ENCODE data around the gene PPIB. TPM values are rescaled to one million over a fixed set of nuclear protein-coding genes. Genes with fewer than 3 reads are reported as not detected.

Gene PPIB
- total RNA-seq, 1 experiment from 2014 or later, result 453 TPM

DNA sequence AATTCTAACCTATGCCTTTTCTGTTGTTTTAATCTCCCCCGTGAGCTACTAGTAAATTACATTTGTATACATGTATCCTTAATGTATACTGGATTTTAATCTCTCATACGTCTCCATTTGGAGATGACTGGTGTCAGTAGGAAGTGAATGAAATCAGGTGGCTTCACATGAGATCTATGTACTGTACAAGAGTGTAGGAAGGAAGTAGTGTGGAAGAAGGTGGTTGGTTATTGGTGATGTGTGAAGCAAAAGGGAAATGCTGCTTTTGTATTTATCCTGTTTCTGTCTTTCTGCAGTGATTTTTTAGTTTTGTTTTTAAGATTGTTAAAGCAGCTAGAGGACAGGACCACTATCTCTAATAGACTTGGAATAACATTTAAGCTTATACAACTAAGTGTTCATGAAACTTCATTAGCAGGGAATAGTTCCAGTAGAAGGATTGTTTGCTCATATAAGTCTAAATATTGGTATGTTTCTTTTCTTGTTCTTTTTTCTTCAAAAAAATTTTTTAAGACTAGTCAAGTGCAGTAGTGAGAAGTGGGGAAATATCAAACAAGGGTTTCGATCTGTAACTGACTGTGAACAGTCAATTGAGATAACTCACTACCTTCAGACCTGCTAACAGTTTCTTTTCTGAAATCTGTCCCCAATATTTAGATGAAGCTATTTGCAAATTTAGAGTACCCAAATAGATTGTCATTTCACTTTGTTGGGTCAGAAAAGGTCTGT lies 51.7 kb downstream of the PPIB start:
- ChIA-PET RAD21 (ENCODE audit: low non-redundant PET in 1 of 2, low total read pairs in 2 of 2, uncharacterized antibody in 2 of 2, unreplicated experiment in 2 of 2) (no interaction called here), POLR2A (no interaction called here), CTCF (no interaction called here)
- no TSS peak for BruUV-seq (replicated peaks)
- Histone ChIP-seq H3K4me2 (ENCODE audit: low read length) (no peak overlapping the region), H3K27ac (ENCODE audit: low read depth, low read length) (no peak overlapping the region), H3K9me2 (ENCODE audit: insufficient read depth) (no peaks in the 10 kb centered on the region), H3K4me1 (ENCODE audit: control insufficient read depth in 1 of 2, insufficient read depth in 2 of 2, low read length in 2 of 2) (no peaks in the 10 kb centered on the region), H2AFZ (ENCODE audit: low read depth, low read length, poor library complexity, severe bottlenecking) (no peak overlapping the region), H3K4me3 (replicated peaks in 1 of 2; ENCODE audit: low read depth in 1 of 2, low read length in 2 of 2) (no peak overlapping the region), H3K9ac (ENCODE audit: low read length) (no peak overlapping the region), H3K36me3 (ENCODE audit: control insufficient read depth in 1 of 2, insufficient read depth in 2 of 2, low read length in 2 of 2) (peaks cover 5 to 16% of the 10 kb centered on the region in 2 experiments; a peak in 3 of 4 replicates), H3K27me3 (ENCODE audit: insufficient read depth, low read length) (no peaks in the 10 kb centered on the region), H4K20me1 (ENCODE audit: insufficient read depth) (peaks cover 8% of the 10 kb centered on the region; the same call in 1 of the 2 replicates), H3K79me2 (ENCODE audit: insufficient read depth, low read length) (peaks cover 58% of the 10 kb centered on the region), H3K9me3 (ENCODE audit: control insufficient read depth in 1 of 2, insufficient read depth in 1 of 2, low read depth in 1 of 2, low read length in 2 of 2) (no peaks in the 10 kb centered on the region)
- TF ChIP-seq SRF (IDR thresholded peaks at IDR 0.05; ENCODE audit: low read depth) (no peak), CEBPB (IDR thresholded peaks at IDR 0.05; ENCODE audit: low read depth) (no peak), EGR1 (IDR thresholded peaks at IDR 0.05; ENCODE audit: low read depth) (no peak), YY1 (IDR thresholded peaks at IDR 0.05; ENCODE audit: extremely low read depth, insufficient replicate concordance, low read depth, low read length) (no peak), RAD21 (IDR thresholded peaks at IDR 0.05; ENCODE audit: low read depth) (no peak), SIN3A (IDR thresholded peaks at IDR 0.05; ENCODE audit: low read depth) (no peak), CBX3 (IDR thresholded peaks at IDR 0.05; ENCODE audit: low read depth) (no peak), POLR2A (IDR thresholded peaks at IDR 0.05; ENCODE audit: borderline replicate concordance, extremely low read depth, insufficient read depth, insufficient read length) (no peak), TCF7L2 (IDR thresholded peaks at IDR 0.05; ENCODE audit: borderline replicate concordance, extremely low read depth, insufficient read depth, insufficient read length) (no peak), ELF1 (IDR thresholded peaks at IDR 0.05; ENCODE audit: borderline replicate concordance, low read depth) (no peak), JUND (IDR thresholded peaks at IDR 0.05) (no peak), ZFX (IDR thresholded peaks at IDR 0.05) (no peak), SP1 (IDR thresholded peaks at IDR 0.05; ENCODE audit: low read depth) (no peak), ZNF274 (IDR thresholded peaks at IDR 0.05; ENCODE audit: low read depth, low read length) (no peak), EZH2phosphoT487 (IDR thresholded peaks at IDR 0.05; ENCODE audit: borderline replicate concordance) (no peak), POLR2AphosphoS5 (IDR thresholded peaks at IDR 0.05; ENCODE audit: low read depth, low read length) (no peak)
- TF ChIP-seq, protein P1, sequence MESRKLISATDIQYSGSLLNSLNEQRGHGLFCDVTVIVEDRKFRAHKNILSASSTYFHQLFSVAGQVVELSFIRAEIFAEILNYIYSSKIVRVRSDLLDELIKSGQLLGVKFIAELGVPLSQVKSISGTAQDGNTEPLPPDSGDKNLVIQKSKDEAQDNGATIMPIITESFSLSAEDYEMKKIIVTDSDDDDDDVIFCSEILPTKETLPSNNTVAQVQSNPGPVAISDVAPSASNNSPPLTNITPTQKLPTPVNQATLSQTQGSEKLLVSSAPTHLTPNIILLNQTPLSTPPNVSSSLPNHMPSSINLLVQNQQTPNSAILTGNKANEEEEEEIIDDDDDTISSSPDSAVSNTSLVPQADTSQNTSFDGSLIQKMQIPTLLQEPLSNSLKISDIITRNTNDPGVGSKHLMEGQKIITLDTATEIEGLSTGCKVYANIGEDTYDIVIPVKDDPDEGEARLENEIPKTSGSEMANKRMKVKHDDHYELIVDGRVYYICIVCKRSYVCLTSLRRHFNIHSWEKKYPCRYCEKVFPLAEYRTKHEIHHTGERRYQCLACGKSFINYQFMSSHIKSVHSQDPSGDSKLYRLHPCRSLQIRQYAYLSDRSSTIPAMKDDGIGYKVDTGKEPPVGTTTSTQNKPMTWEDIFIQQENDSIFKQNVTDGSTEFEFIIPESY (IDR thresholded peaks at IDR 0.05; ENCODE audit: extremely low read depth, insufficient replicate concordance, low read length), result no peak
- TF ChIP-seq, protein P2, sequence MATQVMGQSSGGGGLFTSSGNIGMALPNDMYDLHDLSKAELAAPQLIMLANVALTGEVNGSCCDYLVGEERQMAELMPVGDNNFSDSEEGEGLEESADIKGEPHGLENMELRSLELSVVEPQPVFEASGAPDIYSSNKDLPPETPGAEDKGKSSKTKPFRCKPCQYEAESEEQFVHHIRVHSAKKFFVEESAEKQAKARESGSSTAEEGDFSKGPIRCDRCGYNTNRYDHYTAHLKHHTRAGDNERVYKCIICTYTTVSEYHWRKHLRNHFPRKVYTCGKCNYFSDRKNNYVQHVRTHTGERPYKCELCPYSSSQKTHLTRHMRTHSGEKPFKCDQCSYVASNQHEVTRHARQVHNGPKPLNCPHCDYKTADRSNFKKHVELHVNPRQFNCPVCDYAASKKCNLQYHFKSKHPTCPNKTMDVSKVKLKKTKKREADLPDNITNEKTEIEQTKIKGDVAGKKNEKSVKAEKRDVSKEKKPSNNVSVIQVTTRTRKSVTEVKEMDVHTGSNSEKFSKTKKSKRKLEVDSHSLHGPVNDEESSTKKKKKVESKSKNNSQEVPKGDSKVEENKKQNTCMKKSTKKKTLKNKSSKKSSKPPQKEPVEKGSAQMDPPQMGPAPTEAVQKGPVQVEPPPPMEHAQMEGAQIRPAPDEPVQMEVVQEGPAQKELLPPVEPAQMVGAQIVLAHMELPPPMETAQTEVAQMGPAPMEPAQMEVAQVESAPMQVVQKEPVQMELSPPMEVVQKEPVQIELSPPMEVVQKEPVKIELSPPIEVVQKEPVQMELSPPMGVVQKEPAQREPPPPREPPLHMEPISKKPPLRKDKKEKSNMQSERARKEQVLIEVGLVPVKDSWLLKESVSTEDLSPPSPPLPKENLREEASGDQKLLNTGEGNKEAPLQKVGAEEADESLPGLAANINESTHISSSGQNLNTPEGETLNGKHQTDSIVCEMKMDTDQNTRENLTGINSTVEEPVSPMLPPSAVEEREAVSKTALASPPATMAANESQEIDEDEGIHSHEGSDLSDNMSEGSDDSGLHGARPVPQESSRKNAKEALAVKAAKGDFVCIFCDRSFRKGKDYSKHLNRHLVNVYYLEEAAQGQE (IDR thresholded peaks at IDR 0.05; ENCODE audit: low read depth), result no peak
- TF ChIP-seq, protein P3, sequence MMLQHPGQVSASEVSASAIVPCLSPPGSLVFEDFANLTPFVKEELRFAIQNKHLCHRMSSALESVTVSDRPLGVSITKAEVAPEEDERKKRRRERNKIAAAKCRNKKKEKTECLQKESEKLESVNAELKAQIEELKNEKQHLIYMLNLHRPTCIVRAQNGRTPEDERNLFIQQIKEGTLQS (IDR thresholded peaks at IDR 0.05), result no peak
- intact Hi-C loops (cut with micrococcal nuclease), result no loop called here
- DNase-seq (ENCODE audit: low read depth, low spot score), result no peak
- no peak for ATAC-seq
